Adrenal gland (tissue), 5 donors: ENCODE measurements around the gene HSD17B14.

ENCODE experiments used
- CTCF ChIP-seq, 6 experiments: fragments of 450-650 bp in 4 of 6; fragments of 200-600 bp in 2 of 6; sonication (generic) in 1 of 6; IDR thresholded peaks; 1 replicate in 5 of 6; 2 replicates in 1 of 6; pipeline versions ENCODE4 v1.5.1 to v1.8.0; 2016 to 2021; ENCODE audit warnings: antibody characterized with exemption in 6 of 6, mild to moderate bottlenecking in 2 of 6, moderate library complexity in 1 of 6
- POLR2A ChIP-seq, 2 donors: fragments of 450-650 bp; IDR thresholded peaks; one replicate each; pipeline ENCODE4 v1.6.1; 2017; ENCODE audit warnings: antibody characterized with exemption in 2 of 2, mild to moderate bottlenecking in 2 of 2, moderate library complexity in 1 of 2
- donor health status: DM: no; HTN: no; CAD: no.

DNA sequence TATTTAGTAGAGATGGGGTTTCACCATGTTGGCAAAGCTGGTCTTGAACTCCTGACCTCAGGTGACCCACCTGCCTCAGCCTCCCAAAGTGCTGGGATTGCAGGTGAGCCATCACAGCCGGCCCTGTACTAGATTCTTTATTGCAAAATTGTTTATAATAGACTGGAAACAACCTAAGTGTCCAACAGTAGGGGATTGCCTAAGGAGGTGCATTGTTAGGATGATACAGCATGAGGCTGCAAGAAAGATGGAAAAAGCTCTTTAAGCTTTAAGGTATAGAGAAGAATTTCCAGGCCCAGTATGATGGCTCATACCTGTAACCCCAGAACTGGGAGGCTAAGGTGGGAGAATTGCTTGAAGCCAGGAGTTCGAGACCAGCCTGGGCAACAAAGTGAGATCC lies 33.7 kb downstream of the HSD17B14 start:
- TF ChIP-seq CTCF (IDR thresholded peaks at IDR 0.05), result no peak
- no peak for TF ChIP-seq POLR2A (IDR thresholded peaks at IDR 0.05)
